CD4-positive, alpha-beta T cell treated with Interleukin-21 for 1 hour (primary cell): ENCODE measurements around the gene SNRNP48.

Experiments used
- DNase-seq: peaks from one replicate; pipeline ENCODE4 v3.0.0-alpha.2; 2020

The SNRNP48 gene, protein sequence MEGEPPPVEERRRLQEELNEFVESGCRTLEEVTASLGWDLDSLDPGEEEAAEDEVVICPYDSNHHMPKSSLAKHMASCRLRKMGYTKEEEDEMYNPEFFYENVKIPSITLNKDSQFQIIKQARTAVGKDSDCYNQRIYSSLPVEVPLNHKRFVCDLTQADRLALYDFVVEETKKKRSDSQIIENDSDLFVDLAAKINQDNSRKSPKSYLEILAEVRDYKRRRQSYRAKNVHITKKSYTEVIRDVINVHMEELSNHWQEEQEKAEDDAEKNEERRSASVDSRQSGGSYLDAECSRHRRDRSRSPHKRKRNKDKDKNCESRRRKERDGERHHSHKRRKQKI

DNA sequence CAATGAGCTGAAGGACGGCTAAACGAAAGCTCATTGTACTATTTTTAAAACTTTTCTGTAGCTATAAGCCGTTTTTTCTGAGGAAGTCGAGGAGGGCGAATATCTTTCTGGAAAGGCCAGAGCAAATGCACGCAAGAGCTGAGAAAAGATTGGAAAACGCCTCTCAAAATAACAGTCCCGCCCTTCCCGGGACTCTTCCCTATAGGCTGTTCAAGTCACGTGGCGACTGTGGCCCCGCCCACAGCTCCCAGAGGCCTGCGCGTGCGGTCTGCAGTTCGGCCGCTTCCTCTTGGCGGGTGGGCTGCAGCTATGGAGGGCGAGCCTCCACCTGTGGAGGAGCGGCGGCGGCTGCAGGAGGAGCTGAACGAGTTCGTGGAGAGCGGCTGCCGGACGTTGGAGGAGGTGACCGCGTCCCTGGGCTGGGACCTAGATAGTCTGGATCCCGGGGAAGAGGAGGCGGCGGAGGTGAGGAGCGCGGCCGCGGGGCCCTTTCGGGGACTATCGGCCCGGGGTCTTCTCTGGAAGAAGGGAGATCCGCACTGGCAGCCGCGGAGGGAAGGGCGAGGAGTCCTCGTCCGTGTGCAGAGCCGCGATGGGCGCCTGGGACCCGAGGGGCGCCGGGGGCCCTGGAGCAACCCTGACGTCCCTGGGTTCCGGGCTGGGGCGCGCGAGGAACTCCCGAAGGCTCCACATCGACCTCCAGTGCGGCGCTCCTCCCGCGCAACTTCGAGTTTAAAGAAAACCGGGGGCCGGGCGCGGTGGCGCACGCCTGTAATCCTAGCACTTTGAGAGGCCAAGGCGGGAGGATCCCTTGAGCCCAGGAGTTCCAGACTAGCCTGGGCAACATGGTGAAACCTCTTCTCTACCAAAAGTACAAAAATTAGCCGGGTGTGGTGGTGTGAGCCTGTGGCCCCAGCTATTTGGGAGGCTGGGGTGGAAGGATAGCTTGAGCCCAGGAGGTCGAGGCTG lies at the start of gene SNRNP48:
SNRNP48 (plus strand) TSS at position 250 of the 969 bp plus-strand sequence; CDS start at position 310, 60 bp downstream.
- DNase-seq, result peak; percentile 91

DNA sequence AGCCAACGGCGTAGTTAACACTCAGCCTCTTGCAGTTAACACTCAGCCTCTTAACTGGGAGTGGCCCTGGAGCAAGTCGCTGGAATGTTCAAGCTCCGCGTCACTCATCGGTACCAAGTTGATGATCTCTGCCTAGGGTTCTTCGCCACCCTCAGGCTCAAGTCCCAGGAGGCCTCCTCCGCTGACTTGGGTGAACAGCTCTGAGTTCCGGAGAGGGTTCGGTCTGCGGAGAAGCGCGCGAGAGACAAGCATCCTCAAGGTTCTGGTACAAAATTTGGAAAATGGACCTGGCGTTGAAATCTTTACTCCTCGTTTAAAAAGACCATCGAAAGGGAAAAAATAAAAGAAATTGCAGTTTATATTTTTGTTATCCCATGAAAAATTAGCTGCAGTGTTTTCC lies 49.4 kb upstream of the SNRNP48 start:
- DNase-seq, result no peak

DNA sequence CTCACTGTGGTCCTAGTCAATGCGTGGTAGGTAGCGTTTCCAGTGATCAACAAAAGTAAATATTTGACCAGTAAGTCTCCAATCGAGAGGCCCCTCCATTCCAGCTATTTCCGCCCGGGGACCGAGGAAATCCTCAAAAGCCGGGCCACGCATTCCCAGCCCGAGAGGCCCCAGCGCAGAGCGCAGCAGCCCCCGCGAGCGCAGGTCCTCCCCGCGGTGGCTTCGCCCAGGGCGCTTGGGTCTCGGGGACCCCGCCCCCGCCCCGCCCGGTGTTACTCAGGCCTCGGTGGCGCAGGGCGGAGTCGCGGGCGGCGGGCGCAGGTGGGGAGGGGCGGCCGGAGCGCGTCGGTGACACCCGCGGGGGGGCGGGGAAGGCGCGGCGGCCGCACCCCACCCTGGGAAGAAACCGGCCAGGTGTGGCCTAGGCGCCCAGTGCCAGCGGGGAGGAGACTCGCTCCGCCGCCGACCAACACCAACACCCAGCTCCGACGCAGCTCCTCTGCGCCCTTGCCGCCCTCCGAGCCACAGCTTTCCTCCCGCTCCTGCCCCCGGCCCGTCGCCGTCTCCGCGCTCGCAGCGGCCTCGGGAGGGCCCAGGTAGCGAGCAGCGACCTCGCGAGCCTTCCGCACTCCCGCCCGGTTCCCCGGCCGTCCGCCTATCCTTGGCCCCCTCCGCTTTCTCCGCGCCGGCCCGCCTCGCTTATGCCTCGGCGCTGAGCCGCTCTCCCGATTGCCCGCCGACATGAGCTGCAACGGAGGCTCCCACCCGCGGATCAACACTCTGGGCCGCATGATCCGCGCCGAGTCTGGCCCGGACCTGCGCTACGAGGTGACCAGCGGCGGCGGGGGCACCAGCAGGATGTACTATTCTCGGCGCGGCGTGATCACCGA lies 48.6 kb upstream of the SNRNP48 start, which contains the start of gene DSP:
DSP (plus strand) TSS at position 497 of the 890 bp plus-strand sequence; CDS start at position 742, 245 bp downstream.
- no peak for DNase-seq

DNA sequence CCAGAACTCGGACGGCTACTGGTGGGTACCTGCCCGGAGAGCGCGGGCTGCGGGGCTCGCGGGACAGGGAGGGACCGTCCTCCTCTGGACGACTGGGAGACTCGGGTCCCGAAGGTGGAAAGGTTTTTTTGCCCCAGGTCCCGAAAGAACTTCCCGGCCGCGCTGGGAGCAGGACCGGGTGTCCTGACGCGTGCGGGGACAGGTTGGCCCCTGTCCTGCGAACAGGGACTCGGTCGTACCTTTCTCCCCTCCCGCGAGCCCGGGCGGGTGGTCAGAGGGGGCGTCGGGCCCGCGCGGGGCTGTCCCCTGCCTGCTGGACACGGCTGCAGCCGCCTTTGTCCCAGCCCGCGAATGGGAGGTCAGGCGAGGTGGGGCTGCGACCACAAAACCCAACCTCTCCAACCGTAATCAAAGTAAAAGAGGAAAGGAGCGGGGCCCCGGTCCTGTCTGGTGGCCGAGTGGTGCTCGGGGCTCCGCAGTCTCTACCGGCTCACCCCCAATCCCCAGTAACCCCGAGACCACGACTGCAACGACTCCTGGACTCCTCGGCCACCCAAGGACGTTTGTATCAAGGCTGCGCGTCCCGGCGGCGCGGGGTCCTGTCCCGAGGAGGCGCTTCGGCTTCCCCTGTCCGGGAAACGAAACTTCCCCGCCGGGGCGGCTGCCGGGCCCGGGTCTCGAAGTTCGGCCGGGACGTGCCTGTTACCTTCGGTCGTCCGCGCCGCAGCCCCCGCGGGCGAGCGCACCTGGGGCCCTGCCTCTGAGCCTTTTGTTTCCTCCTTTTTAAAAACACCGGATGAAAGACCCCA lies 47.7 kb upstream of the SNRNP48 start:
- no peak for DNase-seq

DNA sequence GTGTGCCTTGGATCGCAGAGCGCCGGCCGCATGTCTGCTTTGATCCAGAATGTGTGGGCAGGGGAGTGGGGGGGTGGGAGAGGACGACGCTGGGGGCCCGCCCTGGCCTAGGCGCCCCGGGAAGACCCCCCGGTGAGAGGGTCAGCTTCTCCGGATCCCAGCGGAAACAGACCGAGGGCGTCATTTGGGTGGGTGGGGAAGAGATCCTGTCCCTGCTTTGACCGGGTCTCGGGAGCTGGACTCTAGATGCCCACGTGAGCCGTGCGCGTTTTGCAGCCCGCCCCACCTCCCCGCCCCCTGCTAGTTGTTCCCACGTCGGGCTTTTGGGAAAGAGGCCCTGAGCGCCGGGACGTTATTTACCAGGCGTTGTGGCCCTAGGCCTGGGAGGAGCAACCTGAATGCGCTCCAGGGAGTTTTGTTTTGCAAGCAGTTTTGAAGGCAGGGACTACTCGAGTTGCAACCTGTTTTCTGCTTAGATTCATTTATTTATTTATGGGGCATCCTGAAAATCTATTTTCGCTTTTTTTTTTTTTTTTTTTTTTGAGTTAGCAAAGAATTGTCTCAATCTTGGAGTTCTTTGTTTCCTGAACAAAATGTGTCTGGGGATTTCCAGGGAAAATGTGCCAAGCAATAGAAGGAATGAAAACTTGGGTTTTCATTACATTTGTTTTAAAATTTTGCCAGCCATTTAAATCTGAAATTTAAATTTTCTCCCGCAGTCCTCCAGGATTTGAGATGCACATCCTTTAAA lies 46.9 kb upstream of the SNRNP48 start:
- no peak for DNase-seq

DNA sequence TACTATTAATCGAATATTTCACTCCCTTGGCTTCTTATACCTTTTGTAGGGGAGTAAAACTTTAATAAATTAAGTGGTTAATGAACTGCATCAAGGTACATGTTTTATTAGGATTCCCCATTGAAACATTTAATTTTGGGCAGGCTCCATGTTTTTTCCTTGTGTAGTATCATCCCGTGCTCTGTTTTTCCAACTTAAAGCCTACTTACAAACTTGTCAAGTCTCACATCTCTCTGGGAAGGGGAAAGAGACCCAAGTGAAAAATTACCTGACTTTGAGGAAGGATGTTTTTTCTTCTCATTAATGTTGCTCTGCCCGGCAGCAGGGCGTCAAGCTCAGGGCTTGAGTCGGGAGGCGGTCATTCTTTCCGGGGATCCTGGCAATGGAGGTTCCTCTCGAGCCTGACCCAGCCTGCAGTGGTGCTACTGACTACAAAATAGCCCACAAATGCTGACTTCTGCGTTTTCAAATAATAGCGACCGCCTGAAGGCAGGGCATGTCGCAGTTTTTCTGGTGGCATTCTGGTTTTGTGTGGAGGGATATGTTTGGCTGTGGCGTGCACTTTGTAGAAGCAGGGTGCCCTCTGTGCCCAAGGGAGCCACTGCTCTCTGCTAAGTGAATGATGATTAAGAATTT lies 46.1 kb upstream of the SNRNP48 start:
- DNase-seq, result no peak

DNA sequence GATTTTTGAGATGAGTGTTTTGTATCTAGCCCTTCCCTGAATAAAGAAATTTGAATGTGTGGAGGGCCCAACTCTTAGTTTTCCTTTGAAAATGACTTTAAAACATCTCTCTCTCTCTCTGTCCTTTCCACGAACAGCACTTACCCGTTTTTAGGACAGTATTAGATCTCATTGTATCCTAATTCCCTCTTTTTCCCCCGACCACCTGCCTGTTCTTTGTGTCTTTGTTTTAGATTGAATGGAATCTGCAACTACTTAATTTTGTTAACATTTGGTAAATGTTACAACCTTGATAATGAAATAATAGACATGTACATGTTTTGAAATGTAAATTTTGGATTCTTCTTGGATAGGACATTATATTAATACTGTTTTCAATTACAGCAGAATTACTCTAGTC lies 45.4 kb upstream of the SNRNP48 start:
- DNase-seq, result no peak

DNA sequence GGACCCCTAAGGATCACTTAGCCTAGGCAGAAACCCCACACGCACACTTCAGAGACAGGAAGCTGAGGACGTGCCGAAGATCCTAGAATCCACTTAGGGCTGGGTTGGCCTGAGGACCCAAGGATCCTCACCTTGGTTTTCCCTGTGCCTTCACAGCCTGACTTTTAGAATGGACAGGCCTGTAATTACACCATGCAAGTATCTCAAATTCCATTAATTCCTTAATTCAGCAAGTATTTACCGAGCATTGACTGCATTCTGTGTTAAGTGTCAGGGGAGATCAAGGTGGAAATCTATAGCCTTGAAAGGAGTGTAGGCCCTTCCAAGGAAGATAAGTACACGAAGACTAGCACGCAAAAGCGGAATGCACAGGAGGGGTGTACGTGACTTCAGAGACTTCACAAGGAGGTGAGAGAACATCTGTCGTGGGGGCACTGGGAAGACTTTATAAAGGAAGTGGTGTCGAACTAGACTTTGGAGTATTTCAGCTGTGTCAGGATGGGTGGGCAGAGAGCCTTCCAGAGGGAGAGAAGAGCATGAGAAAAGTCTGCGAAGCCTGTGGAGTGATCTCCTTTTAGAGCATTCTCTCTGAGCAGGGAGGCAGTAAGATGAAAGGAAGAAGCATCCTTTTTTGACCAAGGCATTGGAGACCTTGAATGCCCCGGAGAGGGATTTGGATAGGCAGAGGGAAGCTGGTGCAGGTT lies 44.5 kb upstream of the SNRNP48 start:
- no peak for DNase-seq

DNA sequence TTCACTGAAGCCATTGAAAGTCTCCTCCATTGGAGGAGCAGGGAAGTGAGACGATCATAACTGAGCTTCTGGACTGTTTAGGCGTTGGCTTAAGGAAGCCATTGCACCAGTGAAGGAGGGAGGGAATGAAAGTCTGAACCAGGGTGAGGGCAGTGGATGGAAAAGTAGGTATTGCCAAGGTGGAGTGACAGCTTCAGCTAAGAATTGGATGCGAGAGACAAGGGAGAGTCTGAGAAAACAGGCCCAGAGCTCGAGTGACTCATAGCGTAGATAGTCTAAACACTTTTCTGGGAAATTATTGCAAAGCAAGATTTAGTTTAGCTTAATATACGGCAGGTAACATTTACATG lies 44.0 kb upstream of the SNRNP48 start:
- no peak for DNase-seq

DNA sequence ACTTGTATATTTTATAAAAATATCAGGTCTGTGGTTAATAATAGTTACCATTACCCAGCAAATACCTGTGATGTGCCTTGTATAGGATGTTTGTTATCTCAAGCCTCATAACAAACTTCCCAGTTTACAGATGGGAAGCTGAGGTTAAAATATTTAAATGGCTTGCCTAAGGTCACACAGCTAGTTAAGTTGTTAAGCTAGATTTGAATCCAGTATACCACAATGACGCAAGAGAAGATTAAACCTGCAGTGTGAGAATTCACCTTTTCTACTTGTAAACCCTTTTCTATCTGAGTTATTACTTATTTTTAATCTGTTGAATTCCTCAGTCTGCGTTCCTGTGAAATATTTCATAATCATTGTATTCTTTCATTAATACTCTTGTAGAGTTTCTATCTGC lies 43.6 kb upstream of the SNRNP48 start:
- DNase-seq, result no peak

DNA sequence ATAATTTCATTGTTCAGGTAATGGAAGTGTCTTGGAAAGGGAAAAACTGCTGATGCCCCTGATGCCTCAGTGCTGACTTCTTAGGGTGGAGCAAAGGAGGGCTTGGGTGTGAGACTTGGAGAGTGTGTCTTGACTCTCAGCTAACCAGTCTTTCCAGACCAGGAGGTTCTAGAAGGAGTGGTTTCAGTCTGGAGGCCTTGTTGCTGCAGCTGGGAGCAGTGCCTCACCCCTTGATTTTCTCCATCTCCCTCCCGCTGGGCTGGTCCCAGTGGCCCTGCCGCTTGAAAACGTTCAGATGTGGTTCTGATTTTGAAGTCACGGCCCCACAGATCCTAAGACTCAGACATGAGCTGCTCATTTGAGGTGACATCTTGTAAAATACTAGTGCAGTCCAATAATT lies 43.1 kb upstream of the SNRNP48 start:
- DNase-seq, result no peak

DNA sequence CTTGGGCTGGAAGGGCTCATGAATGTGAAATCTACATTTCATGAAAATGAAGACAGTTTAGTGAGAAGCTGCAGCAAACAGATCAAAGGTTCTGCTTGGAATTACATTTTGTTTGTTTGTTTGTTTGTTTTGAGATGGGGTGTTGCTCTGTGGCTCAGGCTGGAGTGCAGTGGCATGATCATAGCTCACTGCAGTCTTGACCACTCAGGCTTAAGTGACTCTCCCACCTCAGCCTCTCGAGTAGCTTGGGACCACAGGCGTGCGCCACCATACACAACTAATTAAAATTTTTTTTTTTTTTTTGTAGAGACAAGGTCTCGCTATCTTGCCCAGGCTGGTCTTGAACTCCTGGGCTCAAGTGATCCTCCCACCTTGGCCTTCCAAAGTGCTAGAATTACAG lies 42.7 kb upstream of the SNRNP48 start:
- no peak for DNase-seq

DNA sequence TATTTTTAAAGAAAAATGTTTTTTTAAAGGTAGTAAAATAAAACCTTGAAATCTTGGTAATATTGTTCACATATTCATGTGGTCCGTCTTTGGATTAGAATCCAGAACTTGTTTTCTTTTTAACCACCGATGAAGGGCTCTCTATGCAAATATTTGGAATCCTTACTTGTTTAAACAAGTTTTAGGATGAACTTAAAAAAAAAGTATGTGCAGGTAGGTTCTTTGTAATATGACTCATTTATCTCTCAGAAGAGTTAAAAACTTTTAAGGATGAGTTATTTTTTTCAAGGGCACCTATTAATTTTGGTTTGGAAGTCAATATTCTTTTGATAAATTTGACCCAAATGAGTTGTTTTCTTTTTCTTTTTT lies 39.6 kb upstream of the SNRNP48 start:
- no peak for DNase-seq

DNA sequence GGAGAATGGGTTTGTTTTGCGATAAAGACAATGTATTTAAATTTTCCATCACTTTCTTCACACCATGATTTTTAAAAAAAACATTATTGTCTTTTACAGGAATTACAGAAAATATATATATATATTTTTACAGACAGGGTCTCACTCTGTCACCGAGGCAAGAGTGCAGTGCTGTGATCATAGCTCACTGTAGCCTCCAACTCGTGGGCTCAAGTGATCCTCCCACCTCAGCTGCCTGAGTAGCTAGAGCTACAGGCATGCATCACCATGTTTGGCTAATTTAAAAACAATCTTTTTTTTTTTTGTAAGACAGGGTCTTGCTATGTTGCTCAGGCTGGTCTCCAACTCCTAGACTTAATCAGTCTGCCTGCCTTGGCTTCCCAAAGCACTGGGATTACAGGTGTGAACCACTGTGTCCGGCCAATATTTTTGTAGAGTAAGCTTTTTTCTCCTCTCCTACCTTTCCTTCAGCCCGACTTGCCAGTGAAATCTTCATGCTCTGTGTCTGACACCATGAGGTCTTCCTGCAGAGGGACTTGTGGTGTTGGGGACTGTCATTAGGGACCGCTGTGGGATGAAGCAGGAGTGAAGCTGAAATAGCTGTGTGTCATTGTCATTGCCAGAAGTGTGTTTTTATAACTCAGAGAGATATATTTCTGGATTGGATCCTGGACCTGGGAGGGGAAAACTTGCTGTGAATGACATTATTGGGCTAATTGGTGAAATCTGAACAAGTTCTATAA lies 35.3 kb upstream of the SNRNP48 start:
- DNase-seq, result no peak

DNA sequence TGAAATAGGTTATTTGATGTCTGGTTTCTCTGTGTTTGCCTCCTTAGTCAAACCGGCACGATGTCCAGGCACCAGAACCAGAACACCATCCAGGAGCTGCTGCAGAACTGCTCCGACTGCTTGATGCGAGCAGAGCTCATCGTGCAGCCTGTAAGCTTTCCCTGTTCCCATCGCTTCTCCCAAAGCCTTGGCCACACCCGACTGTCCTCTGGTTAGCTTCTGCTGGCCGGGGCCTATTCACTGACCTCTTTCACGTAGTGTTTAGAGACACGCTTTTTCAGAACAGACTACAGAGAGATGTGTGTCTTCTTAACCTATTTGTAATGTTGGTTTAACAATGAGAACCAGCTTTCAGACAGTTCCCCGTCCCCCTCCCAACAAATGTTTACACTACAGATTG lies 34.3 kb upstream of the SNRNP48 start:
- DNase-seq, result no peak

DNA sequence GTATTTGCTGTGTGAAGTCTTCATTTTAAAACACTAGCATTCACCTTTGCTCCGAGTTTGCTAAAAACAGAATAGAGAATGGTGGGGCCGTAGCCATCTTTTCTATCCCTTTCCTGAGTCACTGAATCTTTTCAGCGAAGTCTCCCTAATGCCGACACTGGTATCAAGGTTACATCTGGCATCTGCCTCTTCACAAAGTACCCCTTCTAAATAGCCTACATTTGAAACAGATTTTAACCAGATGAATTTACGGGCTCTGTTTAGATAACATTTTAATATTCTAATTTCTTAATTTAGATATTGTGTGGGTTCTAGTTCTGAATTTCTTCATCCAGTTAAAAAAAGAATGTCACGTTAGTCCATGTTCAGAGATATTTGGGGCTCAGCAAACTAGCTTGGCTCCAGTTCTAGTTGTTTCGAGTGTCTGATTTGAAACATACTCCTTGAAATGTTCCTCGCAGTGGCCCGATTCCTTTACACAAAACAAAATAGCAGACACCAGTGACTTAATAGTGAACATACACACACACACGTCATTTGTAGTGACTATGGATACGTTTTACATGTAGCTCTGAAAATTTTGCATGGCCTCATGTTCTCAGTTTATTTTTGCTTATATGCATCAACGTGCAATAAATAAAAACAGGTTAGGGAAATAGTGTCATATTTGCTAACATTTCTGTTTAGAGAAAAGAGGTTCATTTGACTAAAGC lies 33.4 kb upstream of the SNRNP48 start:
- DNase-seq, result no peak

DNA sequence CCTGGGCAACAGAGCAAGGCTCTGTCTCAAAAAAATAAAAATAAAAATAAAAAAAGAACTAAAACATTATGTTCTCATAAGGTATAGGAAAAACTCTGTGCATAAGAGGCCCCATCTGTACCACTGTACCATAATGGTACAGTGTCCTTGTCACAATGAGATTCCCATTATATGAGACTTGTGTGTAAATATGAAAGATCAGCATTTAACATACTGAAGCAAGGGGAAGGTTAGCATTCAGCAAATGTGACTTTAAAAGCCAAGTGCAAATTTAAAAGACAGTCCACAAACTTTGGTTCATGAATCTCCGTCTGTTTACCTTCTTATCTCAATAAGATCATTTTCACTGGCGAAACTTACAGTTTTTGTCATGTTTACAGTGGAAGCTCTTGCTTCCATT lies 32.3 kb upstream of the SNRNP48 start:
- DNase-seq, result no peak

DNA sequence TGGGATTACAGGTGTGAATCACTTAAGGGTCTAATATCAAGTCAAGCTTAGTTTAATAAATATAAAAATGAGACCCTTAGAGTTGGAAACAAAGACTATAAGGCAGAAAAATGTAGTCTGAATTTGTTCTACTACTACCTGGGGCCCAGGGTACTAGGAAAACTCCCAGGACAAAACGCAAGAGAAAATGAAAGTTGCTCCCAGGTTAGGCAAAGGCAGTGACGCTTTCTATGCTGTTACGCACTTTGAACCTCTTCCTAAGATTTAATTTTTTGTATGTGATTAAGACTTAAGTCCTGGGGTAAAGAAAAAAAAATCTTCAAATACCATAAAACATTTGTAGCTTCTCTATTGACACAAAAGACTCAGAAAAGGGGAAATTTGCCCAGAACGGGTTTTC lies 31.2 kb upstream of the SNRNP48 start:
- DNase-seq, result no peak

DNA sequence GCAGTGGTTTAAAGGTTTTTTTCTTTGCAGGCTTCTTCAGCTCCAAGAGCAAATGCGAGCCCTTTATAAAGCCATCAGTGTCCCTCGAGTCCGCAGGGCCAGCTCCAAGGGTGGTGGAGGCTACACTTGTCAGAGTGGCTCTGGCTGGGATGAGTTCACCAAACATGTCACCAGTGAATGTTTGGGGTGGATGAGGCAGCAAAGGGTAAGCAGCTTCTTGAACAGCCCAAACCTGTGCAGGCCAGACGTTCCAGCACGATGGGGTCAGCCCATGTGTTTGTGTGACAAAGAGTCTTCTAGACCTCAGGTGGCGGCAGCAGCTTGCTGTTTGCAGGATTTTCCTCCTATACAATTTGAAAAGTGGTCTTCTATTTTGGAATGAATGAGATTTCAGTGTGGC lies 30.8 kb upstream of the SNRNP48 start:
- DNase-seq, result no peak
